HepG2 (cell line): ENCODE measurements around the gene USP30. TPM values are rescaled to one million over a fixed set of nuclear protein-coding genes. Genes with fewer than 3 reads are reported as not detected.

ENCODE experiments used
- ATF7 ChIP-seq, 2 experiments: fragments of 450-650 bp in 1 of 2; sonication (generic) in 1 of 2; formaldehyde crosslinking in 1 of 2; IDR thresholded peaks; 2 replicates each; pipeline versions ENCODE4 v1.4.0 to v1.6.1; 2016 to 2020; ENCODE audit warnings: antibody characterized with exemption in 1 of 2, mild to moderate bottlenecking in 1 of 2, missing genetic modification reagents in 1 of 2
- CEBPB ChIP-seq: IDR thresholded peaks from 2 replicates; pipeline ENCODE4 v1.6.1; 2011; ENCODE audit warnings: low read depth, low read length, improper control_type of control experiment, borderline replicate concordance
- ETS1 ChIP-seq: sonication (generic); formaldehyde crosslinking; IDR thresholded peaks from 2 replicates; pipeline ENCODE4 v1.4.0; 2020; ENCODE audit warnings: missing genetic modification reagents
- PBX3 ChIP-seq: sonication (generic); formaldehyde crosslinking; IDR thresholded peaks from 2 replicates; pipeline ENCODE4 v1.8.1; 2023; ENCODE audit warnings: missing genetic modification reagents, inconsistent platforms, borderline replicate concordance
- RAD21 ChIP-seq: fragments of 450-650 bp; formaldehyde crosslinking; IDR thresholded peaks from 2 replicates; pipeline ENCODE4 v1.5.0; 2020; ENCODE audit warnings: mild to moderate bottlenecking
- RORA ChIP-seq: sonication (generic); formaldehyde crosslinking; IDR thresholded peaks from 2 replicates; pipeline ENCODE4 v1.5.0; 2020; ENCODE audit warnings: mild to moderate bottlenecking, missing genetic modification reagents, moderate library complexity
- SP2 ChIP-seq: sonication (generic); formaldehyde crosslinking; IDR thresholded peaks from 2 replicates; pipeline ENCODE4 v1.5.1; 2020; ENCODE audit warnings: mild to moderate bottlenecking, missing genetic modification reagents
- SRSF1 ChIP-seq: fragments of 200-400 bp; formaldehyde crosslinking; optimal IDR thresholded peaks from 2 replicates; pipeline ENCODE3; 2017; ENCODE audit warnings: mild to moderate bottlenecking, low read depth, low read length, moderate library complexity
- UBTF ChIP-seq: sonication (generic); formaldehyde crosslinking; IDR thresholded peaks from 2 replicates; pipeline ENCODE4 v1.4.0; 2020; ENCODE audit warnings: mild to moderate bottlenecking, missing genetic modification reagents
- ZNF570 ChIP-seq: sonication (generic); formaldehyde crosslinking; IDR thresholded peaks from 2 replicates; pipeline ENCODE4 v1.4.0; 2020; ENCODE audit warnings: mild to moderate bottlenecking, missing genetic modification reagents, borderline replicate concordance
- ZNF773 ChIP-seq: sonication (generic); formaldehyde crosslinking; IDR thresholded peaks from 2 replicates; pipeline ENCODE4 v1.4.0; 2020; ENCODE audit warnings: missing genetic modification reagents, borderline replicate concordance
- polyA plus RNA-seq, 8 experiments: library from polyadenylated mRNA; depleted of rRNA in 3 of 8; stranded (reverse) in 7 of 8; unstranded in 1 of 8; fragments of >200 nt; fragmentation: Illumina TruSeq in 4 of 8; extraction: Trizol in 4 of 8; gene quantifications; 2 replicates each; pipeline versions ENCODE4 v1.2.1 to v1.2.3, GENCODE V29; 2011 to 2016; ENCODE audit warnings: low read depth in 4 of 8, missing spikeins in 1 of 8, mixed read lengths in 1 of 8; ENCODE audit not compliant: insufficient read depth in 1 of 8
- total RNA-seq, 5 experiments: library from RNA; depleted of rRNA; stranded (reverse); fragments of >200 nt; fragmentation: Illumina TruSeq; extraction: Trizol; gene quantifications; 2 replicates each; pipeline ENCODE4 v1.2.3, GENCODE V29; 2016; ENCODE audit warnings: low read depth in 1 of 5
- TF ChIP-seq, protein P1 (sequence below): sonication (generic); formaldehyde crosslinking; IDR thresholded peaks from 2 replicates; pipeline ENCODE4 v1.8.0; 2022; ENCODE audit warnings: mild to moderate bottlenecking, missing genetic modification reagents, moderate library complexity
- TF ChIP-seq, protein P2 (sequence below): sonication (generic); formaldehyde crosslinking; IDR thresholded peaks from 2 replicates; pipeline ENCODE4 v1.5.0; 2020; ENCODE audit warnings: mild to moderate bottlenecking, missing genetic modification reagents
- TF ChIP-seq, protein P3 (sequence below), 2 experiments: IDR thresholded peaks; 2 replicates each; pipeline ENCODE4 v1.6.1; 2011 to 2012; ENCODE audit warnings: low read length in 2 of 2, borderline replicate concordance in 1 of 2, low read depth in 1 of 2, mild to moderate bottlenecking in 1 of 2, moderate library complexity in 1 of 2

The USP30 gene
- total and polyA plus RNA-seq, 2 of the 13 experiments (the other 11 are each of a cell fraction or from before 2014, with no cell fraction given) = 11.2 to 20.8 TPM

DNA sequence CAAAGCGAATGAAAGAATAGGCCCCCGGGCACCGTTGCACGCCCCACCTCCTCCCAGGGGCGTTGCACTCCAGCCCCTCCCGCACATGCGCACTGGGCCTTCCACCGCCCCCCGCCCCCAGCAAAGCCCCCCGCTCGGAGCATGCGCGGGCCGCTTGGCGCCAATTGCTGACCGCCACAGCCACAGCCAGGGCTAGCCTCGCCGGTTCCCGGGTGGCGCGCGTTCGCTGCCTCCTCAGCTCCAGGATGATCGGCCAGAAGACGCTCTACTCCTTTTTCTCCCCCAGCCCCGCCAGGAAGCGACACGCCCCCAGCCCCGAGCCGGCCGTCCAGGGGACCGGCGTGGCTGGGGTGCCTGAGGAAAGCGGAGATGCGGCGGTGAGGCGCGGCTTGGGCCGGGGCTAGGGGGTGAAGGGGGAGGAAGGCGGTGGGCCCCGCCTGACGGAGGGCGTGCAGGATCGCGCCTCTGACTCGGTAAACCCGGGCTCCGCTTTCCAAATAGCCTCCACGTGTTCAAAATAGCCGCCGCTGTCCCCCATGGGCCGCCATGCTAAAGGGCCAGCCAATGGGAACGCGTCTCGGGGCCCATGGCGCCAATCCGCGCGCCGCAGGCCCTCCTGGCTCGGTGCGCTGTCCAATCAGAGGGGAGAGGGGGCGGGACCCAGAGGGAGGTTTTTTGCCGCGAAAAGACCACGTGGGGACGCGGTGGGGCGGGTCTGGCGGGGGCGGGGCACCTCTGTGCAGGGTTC lies 45.2 kb downstream of the USP30 start, which contains the start of gene UNG (continued):
- TF ChIP-seq, protein P1, sequence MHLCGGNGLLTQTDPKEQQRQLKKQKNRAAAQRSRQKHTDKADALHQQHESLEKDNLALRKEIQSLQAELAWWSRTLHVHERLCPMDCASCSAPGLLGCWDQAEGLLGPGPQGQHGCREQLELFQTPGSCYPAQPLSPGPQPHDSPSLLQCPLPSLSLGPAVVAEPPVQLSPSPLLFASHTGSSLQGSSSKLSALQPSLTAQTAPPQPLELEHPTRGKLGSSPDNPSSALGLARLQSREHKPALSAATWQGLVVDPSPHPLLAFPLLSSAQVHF (CRISPR knock-in tag) = peak; percentile 92; the same call in 1 of the 2 replicates
- TF ChIP-seq ATF7 (IDR thresholded peaks at IDR 0.05) = no peak
- TF ChIP-seq ATF7 (CRISPR knock-in tag; IDR thresholded peaks at IDR 0.05) = no peak
- no peak for TF ChIP-seq RORA (CRISPR knock-in tag)
- TF ChIP-seq UBTF (CRISPR knock-in tag) = no peak
- TF ChIP-seq ETS1 (CRISPR knock-in tag) = no peak
- TF ChIP-seq, protein P2, sequence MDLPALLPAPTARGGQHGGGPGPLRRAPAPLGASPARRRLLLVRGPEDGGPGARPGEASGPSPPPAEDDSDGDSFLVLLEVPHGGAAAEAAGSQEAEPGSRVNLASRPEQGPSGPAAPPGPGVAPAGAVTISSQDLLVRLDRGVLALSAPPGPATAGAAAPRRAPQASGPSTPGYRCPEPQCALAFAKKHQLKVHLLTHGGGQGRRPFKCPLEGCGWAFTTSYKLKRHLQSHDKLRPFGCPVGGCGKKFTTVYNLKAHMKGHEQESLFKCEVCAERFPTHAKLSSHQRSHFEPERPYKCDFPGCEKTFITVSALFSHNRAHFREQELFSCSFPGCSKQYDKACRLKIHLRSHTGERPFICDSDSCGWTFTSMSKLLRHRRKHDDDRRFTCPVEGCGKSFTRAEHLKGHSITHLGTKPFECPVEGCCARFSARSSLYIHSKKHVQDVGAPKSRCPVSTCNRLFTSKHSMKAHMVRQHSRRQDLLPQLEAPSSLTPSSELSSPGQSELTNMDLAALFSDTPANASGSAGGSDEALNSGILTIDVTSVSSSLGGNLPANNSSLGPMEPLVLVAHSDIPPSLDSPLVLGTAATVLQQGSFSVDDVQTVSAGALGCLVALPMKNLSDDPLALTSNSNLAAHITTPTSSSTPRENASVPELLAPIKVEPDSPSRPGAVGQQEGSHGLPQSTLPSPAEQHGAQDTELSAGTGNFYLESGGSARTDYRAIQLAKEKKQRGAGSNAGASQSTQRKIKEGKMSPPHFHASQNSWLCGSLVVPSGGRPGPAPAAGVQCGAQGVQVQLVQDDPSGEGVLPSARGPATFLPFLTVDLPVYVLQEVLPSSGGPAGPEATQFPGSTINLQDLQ (CRISPR knock-in tag) = no peak
- TF ChIP-seq SRSF1 = peak; percentile 17
- TF ChIP-seq ZNF570 (CRISPR knock-in tag) = no peak
- peak; percentile 32; the same call in 1 of the 2 replicates for TF ChIP-seq ZNF773 (CRISPR knock-in tag)
- no peak for TF ChIP-seq PBX3 (CRISPR knock-in tag)
- TF ChIP-seq, protein P3, sequence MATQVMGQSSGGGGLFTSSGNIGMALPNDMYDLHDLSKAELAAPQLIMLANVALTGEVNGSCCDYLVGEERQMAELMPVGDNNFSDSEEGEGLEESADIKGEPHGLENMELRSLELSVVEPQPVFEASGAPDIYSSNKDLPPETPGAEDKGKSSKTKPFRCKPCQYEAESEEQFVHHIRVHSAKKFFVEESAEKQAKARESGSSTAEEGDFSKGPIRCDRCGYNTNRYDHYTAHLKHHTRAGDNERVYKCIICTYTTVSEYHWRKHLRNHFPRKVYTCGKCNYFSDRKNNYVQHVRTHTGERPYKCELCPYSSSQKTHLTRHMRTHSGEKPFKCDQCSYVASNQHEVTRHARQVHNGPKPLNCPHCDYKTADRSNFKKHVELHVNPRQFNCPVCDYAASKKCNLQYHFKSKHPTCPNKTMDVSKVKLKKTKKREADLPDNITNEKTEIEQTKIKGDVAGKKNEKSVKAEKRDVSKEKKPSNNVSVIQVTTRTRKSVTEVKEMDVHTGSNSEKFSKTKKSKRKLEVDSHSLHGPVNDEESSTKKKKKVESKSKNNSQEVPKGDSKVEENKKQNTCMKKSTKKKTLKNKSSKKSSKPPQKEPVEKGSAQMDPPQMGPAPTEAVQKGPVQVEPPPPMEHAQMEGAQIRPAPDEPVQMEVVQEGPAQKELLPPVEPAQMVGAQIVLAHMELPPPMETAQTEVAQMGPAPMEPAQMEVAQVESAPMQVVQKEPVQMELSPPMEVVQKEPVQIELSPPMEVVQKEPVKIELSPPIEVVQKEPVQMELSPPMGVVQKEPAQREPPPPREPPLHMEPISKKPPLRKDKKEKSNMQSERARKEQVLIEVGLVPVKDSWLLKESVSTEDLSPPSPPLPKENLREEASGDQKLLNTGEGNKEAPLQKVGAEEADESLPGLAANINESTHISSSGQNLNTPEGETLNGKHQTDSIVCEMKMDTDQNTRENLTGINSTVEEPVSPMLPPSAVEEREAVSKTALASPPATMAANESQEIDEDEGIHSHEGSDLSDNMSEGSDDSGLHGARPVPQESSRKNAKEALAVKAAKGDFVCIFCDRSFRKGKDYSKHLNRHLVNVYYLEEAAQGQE (IDR thresholded peaks at IDR 0.05; ENCODE audit: borderline replicate concordance in 1 of 2, low read depth in 1 of 2, low read length in 2 of 2) = no peak
- TF ChIP-seq RAD21 (CRISPR knock-in tag) = no peak
- no peak for TF ChIP-seq CEBPB
- TF ChIP-seq SP2 (CRISPR knock-in tag) = peak; percentile 97
